Chondrocyte (in vitro differentiated cells): ENCODE results near the gene ACVRL1. TPM values are rescaled to one million over a fixed set of nuclear protein-coding genes. Genes with fewer than 3 reads are reported as not detected.
A peak's percentile ranks its signal among the peaks of the same experiment; 100 is the strongest.

Experiments used
- DNase-seq: peaks from one replicate; pipeline ENCODE4 v3.0.0; 2021; ENCODE audit warnings: mixed read lengths, low spot score
- H3K27ac Mint-ChIP-seq: one replicate; pipeline ENCODE4 v1.8.0; 2021; ENCODE audit warnings: mild to moderate bottlenecking, moderate library complexity, mixed read lengths; ENCODE audit not compliant: unreplicated experiment
- H3K27me3 Mint-ChIP-seq: 2 replicates; pipeline ENCODE4 v1.8.0; 2021; ENCODE audit warnings: low read depth, mixed read lengths
- H3K36me3 Mint-ChIP-seq: 2 replicates; pipeline ENCODE4 v1.8.0; 2021; ENCODE audit warnings: low read depth, mixed read lengths
- H3K4me1 Mint-ChIP-seq: 2 replicates; pipeline ENCODE4 v1.8.0; 2021; ENCODE audit warnings: low read depth, mild to moderate bottlenecking, mixed read lengths
- H3K4me3 Mint-ChIP-seq: one replicate; pipeline ENCODE4 v1.8.0; 2021; ENCODE audit warnings: mild to moderate bottlenecking, moderate library complexity, mixed read lengths; ENCODE audit not compliant: unreplicated experiment
- H3K9me3 Mint-ChIP-seq: 2 replicates; pipeline ENCODE4 v1.8.0; 2021; ENCODE audit warnings: low read depth, mixed read lengths
- total RNA-seq: library from RNA; stranded (reverse); gene quantifications from 3 replicates; pipeline ENCODE4 v1.2.1, GENCODE V29; 2021
- TF ChIP-seq, protein P1 (sequence below): fragments of 200-600 bp; sonication (generic); IDR thresholded peaks from 2 replicates; pipeline ENCODE4 v1.5.0; 2021; ENCODE audit warnings: antibody characterized with exemption, mild to moderate bottlenecking, moderate library complexity

Gene ACVRL1
- total RNA-seq, 1 donor from 2014 or later, result 0.60 TPM

DNA sequence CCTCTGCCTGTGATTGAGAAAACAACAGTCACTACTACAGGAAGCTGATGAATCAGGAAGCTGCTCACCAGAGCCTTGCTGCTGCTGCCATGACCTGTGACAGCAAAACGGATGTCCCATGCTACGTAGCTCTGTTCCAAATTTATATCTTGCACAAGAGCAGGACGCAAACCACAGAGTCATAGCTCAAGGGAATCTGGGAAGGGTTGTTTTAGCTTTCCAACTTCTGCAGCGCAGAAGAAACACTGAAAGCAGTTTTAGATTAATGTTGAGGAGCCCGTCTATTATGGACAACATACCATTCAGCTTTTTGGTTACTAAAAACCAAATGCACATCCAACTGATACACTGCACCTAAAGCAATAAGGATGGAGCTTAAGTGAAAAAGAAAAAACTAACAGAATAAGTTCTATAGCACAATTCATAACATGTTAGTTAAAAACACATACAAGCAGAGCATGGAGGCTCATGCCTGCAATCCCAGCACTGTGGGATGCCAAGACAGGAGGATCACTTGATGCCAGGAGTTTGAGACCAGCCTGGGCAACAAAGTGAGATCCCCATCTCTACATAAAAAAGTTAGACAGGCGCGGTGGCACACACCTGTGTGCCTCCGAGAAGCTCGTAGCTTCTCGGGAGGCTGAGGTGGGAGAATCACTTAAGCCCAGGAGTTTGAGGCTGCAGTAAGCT lies 21.1 kb upstream of the ACVRL1 start:
- DNase-seq, result peak; percentile 25
- no peaks in the 10 kb centered on the region for H3K27me3 Mint-ChIP-seq
- TF ChIP-seq, protein P1, sequence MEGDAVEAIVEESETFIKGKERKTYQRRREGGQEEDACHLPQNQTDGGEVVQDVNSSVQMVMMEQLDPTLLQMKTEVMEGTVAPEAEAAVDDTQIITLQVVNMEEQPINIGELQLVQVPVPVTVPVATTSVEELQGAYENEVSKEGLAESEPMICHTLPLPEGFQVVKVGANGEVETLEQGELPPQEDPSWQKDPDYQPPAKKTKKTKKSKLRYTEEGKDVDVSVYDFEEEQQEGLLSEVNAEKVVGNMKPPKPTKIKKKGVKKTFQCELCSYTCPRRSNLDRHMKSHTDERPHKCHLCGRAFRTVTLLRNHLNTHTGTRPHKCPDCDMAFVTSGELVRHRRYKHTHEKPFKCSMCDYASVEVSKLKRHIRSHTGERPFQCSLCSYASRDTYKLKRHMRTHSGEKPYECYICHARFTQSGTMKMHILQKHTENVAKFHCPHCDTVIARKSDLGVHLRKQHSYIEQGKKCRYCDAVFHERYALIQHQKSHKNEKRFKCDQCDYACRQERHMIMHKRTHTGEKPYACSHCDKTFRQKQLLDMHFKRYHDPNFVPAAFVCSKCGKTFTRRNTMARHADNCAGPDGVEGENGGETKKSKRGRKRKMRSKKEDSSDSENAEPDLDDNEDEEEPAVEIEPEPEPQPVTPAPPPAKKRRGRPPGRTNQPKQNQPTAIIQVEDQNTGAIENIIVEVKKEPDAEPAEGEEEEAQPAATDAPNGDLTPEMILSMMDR, result no peak
- H3K36me3 Mint-ChIP-seq, result peaks cover 1% of the 10 kb centered on the region
- peak overlapping the region; percentile 6 for H3K4me3 Mint-ChIP-seq
- peaks cover 3% of the 10 kb centered on the region for H3K9me3 Mint-ChIP-seq
- H3K4me1 Mint-ChIP-seq, result peaks cover 10% of the 10 kb centered on the region
- peak overlapping the region; percentile 75 for H3K27ac Mint-ChIP-seq

DNA sequence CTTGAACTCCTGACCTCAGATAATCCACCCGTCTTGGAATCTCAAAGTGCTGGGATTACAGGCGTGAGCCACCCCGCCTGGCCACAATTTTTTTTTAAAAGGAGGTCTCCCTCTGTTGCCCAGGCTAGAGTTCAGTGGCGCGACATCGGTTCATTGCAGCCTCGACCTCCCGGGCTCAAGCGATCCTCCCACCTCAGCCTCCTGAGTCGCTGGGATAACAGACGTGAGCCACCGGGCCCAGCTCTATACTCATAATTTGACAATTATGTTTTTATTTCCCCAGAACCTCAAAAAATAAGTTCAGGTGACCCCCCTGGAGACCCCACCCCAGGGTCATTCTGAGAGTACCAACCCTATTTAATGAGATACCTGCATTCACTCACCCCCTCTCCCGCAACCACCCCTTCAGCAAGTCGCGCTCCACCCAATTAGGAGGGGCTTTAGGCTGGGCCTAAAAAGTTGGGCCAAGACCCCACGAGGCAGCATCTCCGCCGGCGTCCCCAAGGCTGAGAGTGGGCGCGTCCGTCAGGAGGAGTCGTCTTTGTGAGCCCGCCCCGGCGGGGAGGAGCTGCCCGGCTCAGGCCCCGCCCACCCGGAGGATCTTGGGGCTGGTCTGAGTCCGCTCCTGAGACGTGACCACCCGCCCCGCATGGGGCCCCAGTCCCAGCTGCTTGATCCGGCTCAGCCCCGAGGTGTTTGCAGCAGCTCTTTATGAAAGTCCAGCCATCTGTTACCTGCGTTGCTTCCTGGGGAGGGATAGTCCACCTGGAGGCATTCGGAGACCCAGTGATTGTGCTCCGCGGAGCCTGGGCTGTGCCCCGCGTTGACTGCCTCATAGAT lies 19.6 kb upstream of the ACVRL1 start, which contains the start of gene ANKRD33:
TSS of gene ANKRD33 (plus strand) at position 628 of the 840 bp plus-strand sequence. CDS start at position 712, 84 bp downstream.
- no peak within 1 kb of the TSS for H3K4me3 Mint-ChIP-seq
- H3K36me3 Mint-ChIP-seq, result peaks cover 1% of the 10 kb centered on the region
- peak; percentile 81 for DNase-seq
- TF ChIP-seq, protein P1, result no peak
- H3K27me3 Mint-ChIP-seq, result no peaks in the 10 kb centered on the region
- H3K4me1 Mint-ChIP-seq, result peaks cover 10% of the 10 kb centered on the region
- no peaks in the 10 kb centered on the region for H3K9me3 Mint-ChIP-seq
- H3K27ac Mint-ChIP-seq, result no peak within 1 kb of the TSS

DNA sequence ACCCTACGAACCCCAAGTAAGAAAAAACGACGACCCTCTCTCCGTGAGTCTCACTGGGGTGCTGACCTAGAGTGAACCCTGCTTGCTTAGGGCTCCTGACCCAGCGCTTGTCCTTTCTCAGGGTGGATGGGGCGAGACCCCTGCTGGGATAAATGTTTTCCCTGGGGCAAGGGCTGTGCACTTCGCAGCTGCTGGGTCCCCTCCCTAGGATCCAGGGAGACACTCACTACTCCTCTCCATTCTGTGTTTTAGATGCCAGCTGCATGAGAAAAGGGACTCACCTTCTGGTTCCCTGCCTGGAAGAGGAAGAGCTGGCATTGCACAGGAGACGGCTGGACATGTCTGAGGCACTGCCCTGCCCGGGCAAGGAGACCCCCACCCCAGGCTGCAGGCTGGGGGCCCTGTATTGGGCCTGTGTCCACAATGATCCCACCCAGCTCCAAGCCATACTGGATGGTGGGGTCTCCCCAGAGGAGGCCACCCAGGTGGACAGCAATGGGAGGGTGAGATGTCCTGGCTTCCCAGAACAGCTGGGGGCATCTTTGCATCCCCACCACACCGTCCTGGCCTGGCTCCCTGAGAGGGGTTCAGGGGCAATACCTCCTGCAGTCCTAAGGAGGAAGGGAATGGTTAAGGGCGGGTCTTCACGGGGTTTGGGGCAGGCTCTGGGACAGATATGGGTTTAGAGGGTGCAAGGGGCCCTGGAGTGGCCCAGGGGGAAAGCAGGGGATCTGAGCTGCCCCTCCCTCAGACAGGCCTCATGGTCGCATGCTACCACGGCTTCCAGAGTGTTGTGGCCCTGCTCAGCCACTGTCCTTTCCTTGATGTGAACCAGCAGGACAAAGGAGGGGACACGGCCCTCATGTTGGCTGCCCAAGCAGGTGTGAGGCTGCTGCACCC lies 18.7 kb upstream of the ACVRL1 start:
- Mint-ChIP-seq H3K4me1 (peaks cover 10% of the 10 kb centered on the region), H3K27me3 (no peaks in the 10 kb centered on the region), H3K27ac (no peak overlapping the region), H3K36me3 (peaks cover 1% of the 10 kb centered on the region), H3K4me3 (no peak overlapping the region), H3K9me3 (no peaks in the 10 kb centered on the region)
- TF ChIP-seq, protein P1, result no peak
- DNase-seq, result peak; percentile 76

DNA sequence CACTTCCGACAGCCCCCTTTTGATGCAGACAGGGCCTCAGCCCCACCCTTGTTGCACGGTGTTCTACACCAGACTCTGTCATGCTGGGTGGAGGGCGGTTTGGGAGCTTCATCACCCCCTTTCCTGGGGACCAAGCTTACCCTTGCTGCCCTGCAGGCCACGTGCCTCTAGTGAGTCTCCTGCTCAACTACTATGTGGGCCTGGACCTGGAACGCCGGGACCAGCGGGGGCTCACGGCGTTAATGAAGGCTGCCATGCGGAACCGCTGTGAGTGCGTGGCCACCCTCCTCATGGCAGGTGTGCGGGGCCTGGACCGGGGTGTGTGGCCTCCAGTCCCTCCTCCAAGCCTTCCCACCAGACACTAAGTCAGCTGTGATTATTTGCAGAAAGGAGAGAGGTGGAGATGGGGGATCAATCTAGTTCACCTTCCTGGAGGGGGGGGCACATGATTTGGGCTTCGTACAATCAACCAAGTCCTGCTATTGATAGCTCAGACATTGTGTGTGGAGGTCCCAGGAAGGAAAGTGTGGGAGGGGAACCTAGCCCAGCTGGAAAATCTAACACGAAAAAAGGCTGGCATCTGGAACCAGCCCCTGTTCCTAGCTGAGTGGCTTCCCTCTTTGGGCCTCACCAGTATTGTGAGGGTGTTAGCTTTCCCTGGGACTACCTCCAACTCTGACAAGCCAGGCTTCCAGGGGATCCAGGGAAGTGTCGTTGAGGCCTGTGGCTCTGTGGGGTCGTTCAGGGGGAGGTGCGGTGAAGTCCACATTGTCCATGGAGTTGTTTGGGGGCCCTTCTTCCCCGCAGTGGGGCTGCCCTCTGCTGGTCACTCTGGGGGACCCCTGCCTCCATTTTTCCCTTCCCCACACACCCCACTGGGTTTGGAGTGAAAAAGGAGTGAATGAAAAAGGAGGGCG lies 17.8 kb upstream of the ACVRL1 start:
- no peak overlapping the region for H3K4me3 Mint-ChIP-seq
- no peaks in the 10 kb centered on the region for H3K27me3 Mint-ChIP-seq
- DNase-seq, result peak; percentile 36
- H3K4me1 Mint-ChIP-seq, result peaks cover 10% of the 10 kb centered on the region
- TF ChIP-seq, protein P1, result peak; percentile 42
- H3K36me3 Mint-ChIP-seq, result peaks cover 1% of the 10 kb centered on the region
- H3K27ac Mint-ChIP-seq, result no peak overlapping the region
- no peaks in the 10 kb centered on the region for H3K9me3 Mint-ChIP-seq
